Right forelimb (tissue), 1 donor: ENCODE results near the gene SH2D3C.
A peak's percentile ranks its signal among the peaks of the same experiment; 100 is the strongest.

ENCODE experiments used
- DNase-seq: peaks from one replicate; pipeline ENCODE4 v3.0.0-alpha.2; 2018

Gene SH2D3C

DNA sequence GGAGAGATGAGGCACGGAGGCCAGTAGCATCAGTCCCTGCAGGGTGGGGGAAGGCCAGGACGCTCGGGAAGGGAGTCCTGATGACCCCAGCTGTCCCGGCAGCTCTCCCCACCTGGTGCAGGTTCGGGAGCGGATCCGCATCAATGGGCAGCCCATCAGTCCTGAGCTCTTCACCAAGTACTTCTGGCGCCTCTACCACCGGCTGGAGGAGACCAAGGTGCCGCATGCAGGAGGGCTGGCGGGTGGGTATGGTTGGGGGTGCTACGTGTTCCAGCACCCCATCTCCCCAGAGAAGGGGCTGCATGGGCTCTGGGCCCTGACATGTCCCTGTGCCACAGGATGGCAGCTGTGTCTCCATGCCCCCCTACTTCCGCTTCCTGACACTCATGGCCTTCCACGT lies 28.4 kb upstream of the SH2D3C start:
- DNase-seq: no peak

DNA sequence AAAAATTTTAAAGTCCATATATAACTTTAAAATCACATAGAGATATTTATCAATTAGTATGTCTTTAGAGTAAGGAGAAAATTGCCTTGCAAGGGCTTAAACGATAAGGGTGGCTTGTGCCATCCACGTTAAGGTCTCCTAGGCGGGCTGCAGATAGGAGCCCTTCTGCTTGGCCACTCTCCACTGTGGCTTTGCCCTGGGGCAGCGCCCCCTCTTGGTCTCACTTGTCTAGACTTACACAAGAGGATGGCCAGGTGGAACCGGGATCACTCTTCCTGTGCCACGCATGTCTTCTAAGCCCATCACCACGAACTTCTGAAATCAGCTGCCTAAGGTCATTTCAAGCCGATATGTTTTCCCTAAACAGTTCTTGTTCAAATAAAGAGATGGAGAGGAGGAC lies 27.2 kb upstream of the SH2D3C start:
- no peak for DNase-seq

DNA sequence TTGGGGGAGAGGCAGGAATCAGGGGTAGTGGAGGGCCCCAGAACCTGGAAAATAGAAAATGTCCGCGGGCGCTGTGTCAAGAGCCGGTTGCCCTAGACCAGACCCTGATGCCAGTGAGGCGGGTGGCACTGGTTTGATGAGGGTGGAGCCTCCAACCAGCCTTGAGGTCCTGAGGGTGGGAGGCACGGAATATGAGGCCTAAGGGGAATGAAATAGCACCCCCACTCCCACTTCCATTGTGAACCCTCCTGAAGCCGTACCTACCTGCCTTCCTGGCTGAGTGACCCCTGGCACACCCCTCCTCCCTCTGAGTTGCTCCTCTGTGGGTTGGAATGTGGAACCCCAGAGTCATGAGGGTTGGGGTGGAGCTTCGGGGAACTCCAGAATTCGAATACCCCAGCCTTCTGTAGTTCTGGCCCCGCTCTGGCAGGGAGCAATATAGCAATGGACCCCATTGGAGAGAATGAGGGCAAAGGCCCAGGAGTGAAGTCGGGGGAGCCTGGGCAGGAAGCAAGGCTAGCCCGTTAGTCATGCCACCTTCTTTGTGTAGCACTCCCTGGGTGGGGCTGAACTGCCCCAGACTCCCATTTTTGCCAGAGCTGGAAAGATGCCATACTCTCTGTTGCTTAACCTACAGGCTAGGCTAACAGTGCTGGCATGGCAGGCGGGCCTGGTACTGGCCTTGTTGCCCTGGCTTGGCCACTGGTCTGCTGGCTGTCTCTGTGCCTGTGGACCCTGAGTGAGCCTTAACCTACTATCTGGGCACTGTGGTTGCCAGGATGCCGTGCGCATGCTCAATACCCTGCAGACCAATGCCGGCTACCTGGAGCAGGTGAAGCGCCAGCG lies 25.3 kb upstream of the SH2D3C start:
- no peak for DNase-seq

DNA sequence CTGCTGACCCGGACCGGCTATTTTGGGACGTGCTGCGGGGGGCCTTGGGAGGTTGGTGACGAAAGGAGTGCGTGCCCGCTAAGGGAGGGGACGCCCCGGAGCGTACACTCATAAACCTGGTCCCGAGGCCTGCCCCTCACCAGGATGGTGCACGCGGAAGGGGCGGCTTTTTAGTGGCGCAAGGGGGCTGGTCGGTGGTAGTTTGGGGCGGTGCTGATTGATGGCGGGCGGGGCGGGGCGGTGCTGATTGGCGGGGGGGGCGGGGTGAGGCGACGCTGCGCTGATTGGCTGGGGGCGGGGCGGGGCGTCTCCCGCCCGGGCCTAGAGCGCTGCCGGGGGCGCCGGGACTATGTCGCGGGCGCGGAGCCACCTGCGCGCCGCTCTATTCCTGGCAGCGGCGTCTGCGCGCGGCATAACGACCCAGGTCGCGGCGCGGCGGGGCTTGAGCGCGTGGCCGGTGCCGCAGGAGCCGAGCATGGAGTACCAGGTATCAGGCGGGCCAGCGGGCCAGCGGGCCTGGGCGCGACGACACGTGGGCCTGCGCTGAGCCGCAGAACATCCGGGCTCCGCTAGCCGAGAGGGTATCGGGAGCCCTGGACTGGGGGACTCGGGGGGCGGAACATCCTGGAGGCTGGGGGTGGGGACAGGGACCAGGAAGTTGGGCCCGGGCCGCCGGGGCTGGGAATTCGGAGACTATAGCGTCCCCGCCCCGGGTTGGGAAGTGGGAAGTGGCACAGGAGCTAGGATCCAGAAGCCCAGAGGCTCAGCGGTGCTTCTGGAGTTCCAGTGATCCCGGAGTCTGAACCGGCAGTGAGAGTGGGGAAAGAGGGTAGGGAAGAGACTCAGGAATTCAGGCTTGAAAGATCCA lies 24.3 kb upstream of the SH2D3C start, which contains the start of gene FPGS:
FPGS (plus strand) TSS at position 307 of the 868 bp plus-strand sequence; CDS start at position 350, 43 bp downstream.
- peak; percentile 92 for DNase-seq

DNA sequence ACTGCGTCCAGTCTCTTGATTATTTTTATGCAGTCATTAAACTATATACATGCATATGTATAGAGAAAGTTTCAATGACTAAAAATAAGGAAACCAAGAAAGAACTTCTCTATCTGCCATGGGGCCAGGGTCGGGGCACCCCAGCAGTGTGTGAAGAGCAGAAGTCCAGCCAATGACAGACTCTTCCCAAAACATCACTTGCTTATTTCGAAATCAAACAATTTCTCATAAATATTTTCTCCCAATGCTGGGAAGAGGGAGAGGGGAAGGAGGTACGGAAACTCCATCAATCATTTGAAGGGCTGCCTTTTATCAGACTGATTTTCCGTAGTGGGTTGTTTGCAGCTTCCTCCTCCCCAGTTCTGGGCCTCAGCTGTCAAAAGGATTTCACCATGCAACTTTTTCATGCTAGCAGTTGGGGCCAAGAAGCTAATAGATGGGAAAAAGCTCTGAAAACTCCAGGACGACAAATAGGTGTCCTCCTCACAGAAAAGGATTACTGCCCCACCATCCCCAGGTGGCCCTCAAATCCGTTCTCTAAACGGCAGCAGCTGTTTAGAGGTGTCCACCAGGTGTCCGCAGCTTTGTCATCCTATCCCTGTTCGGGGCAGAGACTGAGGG lies 23.6 kb upstream of the SH2D3C start:
- DNase-seq: no peak

DNA sequence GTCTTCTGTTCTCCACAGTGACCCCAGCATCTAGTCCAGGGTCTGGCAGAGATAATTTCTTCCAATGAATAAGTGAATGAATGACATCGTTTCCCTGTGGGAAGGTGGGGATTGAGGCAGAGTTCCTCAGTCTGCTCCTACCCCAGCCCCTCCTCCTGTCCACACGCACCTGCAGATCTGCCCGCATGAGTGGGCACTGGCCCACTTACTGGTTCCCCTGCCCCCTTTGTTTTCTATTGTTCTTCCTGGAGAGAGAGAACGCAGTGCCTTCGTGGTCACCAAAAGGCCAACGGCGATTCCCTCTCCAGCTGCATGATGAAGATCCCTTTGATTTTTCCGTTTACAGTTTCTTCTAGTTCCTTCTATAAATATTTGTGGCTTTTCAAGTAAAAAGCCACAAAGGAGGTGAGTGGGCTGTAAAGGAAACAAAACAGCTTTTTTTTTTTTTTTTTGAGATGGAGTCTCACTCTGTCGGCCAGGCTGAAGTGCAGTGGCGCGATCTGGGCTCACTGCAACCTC lies 18.4 kb upstream of the SH2D3C start:
- DNase-seq: no peak

DNA sequence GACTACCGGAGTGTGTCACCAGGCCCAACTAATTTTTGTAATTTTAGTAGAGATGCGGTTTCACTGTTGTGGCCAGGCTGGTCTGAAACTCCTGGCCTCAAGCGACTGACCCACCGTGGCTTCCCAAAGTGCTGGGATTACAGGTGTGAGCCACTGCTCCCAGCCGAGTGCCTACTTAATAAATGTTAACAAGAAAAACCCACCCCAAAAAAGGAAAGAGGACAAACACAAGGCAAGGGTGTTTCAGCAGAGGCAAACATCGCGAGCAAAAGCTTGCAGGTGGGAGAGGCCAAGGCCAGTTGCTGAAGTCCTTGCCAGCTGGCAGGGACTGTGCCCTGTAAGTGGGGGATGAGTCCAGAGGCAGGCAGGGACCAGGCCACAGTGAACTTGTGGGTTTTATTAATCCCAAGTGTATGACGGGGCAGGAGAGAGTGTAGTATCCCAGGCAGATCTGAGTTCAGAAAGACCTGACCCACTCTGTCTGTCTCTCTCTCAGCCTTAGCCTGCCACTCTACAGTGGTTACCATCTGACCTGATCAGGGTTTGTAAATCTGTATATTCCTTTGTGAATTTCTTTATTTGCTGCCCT lies 17.9 kb upstream of the SH2D3C start:
- peak; percentile 56 for DNase-seq

DNA sequence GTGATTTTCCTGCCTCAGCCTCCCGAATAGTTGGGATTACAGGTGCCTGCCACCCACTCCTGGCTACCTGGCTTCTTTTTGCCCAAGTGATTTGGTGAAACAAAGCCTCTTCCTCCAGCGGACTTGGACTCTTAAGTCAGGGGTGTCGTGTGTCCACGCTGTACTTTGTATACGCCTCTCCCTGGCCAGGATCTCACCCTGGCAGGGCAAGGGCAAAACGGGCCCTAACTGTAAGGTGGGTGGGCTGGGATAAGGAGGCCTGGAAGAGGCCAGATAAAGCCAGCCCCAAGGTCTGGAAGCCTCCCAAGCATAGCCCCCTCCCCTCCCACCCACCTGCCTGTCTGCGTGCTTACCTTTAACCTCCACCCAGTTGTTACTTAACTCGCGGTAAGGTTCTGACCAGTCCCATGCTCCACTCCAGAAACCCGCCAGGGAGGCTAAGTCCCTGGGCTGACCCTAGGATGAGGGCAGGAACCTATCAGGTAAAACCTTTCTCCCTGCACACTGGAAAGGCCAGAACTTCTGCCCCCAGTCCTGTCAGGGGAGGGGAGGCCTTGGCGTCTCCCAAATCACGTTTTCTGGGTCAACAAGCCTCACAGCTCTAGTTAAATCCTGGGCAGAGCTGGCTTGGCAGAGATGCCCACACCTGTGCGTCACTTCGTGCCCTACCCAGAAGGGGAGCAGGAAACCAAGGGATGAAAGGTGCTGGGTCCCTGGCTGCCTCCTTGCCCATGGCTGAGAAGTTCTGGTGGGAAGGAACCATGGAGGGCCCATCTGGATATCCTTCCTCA lies 15.7 kb upstream of the SH2D3C start:
- no peak for DNase-seq

DNA sequence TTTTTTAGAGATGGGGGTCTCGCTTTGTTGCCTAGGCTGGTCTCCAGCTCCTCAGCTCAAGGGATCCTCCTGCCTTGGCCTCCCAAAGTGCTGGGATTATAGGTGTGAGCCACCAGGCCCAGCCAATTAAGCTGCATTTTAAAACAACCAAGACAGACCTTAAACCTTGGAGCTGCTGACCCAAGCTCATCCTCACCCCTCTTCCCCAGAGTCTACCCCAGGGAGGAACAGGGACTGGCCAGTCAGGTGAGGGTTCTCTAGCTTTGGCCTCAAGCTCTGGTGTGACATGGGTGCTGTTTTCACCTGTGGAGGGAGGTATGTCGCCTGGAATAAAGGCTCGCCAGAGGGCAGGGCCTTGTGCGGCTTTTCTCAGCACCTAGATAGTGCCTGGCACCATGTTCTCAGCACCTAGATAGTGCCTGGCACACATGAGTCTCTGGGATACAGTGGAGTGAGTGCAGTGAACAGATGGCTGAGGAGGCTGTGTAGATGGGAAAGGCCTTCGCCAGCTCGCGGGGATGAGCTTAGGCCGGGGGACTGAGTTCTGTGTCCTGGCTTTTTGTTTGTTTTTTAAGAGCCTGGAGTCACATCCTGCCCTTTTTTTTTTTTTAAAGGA lies 14.7 kb upstream of the SH2D3C start:
- DNase-seq: no peak

DNA sequence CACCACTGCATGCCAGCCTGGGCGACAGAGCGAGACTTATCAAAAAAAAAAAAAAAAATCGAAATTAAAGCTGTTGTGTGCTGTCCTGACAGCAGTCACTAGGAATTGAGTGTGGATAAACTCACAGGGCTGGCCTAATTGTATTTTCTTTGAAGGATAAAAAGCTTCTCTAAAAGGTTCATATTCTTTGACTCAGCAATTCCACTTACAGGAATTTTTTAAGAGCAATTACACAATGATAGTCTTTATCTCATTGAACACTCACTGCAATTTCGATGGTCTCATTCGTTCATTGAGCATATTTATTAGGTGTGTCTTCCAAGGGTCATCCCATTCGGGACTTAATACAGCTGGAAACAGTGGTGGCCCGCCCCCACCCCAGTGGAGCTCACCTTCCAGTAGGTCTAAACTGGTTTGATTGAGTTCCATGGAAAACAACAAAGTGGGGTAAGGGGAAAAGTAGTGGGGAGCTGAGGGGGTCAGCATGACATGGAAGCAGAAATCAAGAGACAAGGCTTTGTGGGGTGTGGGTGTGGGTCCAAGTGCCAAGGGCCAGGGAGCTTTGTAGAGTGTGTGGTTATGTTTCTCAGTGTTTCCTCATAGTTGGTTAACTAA lies 14.1 kb upstream of the SH2D3C start:
- DNase-seq: no peak

DNA sequence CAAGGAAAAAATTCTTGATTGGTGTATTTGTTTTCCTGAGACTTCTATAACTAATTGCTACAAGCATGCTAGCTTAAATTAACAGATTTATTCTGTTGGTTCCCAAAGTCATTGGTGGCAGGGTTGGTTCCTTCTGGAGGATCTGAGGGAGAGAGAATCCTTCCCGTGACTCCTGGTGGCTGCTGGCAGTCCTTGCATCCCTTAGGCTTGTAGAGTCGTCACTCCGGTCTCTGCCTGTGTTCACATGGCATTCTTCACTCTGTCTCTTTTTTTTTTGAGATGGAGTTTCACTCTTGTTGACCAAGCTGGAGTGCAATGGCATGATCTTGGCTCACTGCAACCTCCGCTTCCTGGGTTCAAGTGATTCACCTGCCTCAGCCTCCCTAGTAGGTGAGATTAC lies 12.6 kb upstream of the SH2D3C start:
- no peak for DNase-seq

DNA sequence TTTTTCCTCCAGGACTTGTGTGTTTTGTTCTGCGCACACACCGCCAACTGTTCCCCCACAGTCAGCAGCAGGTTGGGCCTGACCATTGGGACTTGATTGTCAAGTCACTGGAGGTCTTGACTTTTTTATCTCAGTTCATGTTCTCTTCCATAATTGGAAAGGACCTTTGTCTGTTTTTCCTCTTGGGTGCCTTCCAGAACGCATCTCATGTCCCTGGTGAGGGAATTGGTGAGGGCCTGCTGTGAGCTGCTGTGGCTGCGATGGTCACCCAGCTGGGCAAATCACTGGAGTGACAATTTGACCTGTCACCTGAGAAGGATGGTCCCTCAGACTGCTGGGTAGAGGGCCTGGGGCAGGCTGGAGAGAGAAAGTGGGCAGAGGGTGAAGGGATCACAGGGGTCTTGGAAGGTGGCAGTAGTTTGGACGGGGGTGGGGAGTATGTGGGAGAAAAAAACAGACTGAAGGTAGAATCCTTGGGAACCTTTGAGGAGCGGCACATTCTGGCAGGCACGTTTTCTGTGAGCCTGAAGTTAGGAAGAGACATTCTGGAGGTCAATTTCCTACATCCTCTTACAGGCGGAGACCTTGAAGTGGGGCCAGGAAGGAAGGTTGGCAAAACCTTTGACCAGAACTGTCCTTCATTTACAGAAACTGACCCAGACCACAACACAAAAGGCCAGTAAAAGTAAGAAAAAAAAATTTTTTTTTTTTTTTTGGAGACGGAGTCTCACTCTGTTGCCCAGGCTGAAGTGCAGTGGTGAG lies 11.8 kb upstream of the SH2D3C start:
- no peak for DNase-seq

DNA sequence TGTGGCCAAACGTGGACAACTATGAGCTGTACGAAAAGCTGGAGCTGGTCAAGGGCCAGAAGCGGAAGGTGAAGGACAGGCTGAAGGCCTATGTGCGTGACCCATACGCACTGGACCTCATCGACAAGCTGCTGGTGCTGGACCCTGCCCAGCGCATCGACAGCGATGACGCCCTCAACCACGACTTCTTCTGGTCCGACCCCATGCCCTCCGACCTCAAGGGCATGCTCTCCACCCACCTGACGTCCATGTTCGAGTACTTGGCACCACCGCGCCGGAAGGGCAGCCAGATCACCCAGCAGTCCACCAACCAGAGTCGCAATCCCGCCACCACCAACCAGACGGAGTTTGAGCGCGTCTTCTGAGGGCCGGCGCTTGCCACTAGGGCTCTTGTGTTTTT lies 10.7 kb upstream of the SH2D3C start:
- no peak for DNase-seq

DNA sequence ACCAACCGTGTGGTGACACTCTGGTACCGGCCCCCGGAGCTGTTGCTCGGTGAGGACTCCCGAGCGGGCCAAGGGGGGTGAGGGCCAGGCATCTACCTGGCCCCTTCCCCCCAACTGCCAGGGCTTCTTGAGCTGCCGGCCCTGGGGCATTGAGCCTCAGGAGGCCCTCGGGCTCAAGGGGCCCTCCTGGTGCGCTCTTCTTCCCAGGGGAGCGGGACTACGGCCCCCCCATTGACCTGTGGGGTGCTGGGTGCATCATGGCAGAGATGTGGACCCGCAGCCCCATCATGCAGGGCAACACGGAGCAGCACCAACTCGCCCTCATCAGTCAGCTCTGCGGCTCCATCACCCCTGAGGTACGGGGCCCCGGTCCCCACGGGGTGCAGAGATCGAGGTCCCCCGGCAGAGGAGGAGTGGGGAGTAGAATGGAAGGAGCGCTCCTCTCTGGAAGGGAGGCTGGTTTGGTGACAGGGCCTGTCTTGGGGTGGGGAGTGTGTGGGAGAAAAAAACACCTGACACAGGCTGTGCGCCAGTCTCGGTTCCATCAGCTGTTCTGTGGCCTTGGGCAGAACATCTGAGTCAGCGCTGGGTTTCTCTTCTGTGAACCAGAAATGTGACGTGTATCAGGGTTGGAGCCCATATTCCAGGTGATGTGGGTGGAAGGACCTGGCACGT lies 10.0 kb upstream of the SH2D3C start:
- no peak for DNase-seq

DNA sequence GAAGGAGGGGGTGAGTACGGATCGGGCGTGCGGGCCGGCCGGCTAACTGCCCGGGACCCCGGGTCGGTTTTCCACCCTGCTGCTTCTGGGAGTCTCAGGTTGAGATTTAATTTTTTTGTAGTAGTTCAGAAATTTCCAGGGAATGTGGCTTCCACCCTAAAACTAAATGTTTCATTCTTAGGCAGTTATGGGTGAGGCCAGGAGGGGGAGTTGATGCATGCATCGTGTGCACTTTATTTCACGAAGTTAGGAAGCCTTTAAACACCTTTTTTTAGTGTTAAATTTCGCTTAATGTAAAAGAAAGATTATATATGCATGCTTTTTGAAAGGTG lies 8.3 kb upstream of the SH2D3C start:
- DNase-seq: no peak

DNA sequence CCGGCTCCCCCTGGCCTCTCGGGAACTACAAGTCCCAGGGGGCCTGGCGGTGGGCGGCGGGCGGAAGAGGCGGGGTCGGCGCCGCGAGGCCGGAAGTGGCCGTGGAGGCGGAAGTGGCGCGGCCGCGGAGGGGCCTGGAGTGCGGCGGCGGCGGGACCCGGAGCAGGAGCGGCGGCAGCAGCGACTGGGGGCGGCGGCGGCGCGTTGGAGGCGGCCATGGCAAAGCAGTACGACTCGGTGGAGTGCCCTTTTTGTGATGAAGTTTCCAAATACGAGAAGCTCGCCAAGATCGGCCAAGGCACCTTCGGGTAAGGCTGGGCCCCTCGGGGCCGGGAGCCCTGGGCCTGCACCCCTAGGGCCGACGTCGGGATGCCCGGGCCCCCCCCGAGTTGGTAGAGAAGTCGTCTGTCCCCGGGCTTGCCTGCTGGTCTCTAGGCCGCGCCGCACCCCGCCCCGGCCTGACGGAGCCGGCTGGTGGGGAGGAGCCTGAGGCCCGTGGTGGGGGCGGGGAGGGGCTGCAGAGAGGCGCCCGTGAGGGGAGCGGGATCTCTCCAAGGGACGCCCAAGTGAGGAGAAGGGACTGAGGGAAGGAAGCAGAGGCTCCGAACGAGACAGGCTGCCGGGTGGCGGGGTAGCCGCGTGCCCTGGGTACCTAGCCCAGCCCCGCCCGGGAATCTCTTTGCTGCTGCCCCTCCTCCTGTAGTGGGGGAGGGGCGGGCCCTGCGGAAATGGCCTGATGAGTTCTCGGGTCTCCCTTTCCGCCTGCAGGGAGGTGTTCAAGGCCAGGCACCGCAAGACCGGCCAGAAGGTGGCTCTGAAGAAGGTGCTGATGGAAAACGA lies 7.7 kb upstream of the SH2D3C start, which contains the start of gene CDK9:
CDK9 (plus strand) TSS at position 102 of the 840 bp plus-strand sequence; CDS start at position 217, 115 bp downstream.
- DNase-seq: peak; percentile 97

DNA sequence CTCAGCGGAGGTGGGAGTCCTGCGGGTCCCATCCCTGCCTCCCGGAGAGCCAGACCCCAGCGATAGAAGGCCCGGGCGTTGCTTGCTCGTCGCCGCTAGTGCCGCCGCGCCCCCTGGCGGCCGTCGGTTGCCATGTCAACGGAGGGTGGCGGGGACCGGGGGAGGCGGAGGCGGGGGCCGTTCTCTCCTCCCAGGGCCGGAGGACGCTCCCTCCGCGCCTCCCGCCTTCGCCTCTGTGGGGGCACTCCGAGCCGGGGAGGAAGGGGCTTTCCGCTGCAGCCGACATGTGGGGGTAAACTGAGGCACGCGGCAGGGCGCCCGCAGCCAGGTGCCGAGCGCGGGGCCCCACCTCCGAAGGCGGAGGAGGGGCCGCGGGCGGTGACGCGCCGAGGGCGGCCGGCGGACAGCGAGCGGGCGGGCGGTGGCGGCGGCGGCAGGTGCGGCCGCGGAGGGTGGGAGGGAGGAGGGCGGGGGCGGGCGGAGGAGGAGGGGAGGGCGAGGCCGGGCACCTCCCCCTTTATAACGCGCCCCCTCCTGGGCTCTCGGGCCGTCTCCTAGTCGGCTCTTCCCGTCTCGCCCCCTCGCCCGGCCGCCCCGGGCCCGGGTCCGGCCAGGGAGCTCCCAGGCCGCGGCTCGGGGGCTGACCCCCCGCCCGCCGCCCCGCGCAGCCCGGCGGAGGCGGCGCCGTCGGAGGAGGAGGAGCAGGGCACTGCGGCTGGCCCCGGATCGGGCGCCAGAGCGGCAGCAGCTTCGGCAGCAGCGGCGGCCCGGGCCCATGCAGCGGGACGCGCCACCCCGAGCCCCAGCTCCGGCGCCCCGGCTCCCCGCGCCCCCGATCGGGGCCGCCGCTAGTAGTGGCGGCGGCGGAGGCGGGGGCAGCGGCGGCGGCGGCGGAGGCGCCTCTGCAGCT lies 6.8 kb upstream of the SH2D3C start:
- peak; percentile 94 for DNase-seq
